Measurements from ENCODE around the gene ANGPT4. TPM values are rescaled to one million over a fixed set of nuclear protein-coding genes. Genes with fewer than 3 reads are reported as not detected.

Gene ANGPT4
- total RNA-seq, 1 experiment from 2014 or later, result 0.20 TPM

DNA sequence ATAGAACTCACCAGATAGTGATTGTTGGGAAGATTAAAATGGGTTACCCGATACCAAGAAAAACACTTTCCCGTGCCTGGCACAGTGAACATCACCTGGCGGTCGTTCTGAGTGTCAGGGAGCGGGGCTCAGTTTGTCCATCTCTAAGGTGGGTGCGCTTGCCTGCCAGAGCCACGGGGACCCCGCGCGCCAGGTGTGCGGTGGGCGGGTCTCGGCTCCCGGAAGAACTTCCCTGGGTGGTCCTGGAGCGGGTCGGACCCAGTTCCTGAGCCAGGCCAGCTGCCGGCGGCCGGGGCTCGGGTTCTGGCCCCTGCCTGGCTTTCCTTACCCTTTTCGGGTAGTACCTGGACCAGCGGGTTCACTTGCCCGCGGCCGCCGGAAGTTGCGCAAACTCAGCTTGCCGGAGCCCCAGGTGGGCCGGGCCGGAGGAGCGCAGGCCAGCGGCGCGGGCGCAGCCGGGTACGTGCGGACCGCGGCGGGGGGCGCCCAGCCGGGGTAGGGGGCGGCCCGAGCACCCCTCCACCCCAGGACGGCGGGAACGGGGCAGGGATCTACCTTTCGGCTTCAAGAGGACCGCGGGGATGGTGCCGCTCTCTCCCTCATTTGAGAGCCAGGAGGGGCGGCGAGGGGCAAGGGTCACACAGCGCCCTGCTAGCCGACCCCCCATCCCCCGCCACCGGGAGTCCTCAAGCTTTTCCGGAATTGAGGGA is 75.1 kb downstream of the ANGPT4 start:
- Mint-ChIP-seq H3K36me3 (peaks cover 4% of the 10 kb centered on the region), H3K27me3 (ENCODE audit: low read depth) (peaks cover 17% of the 10 kb centered on the region), H3K9me3 (peaks cover 12% of the 10 kb centered on the region), H3K4me1 (peaks cover 29% of the 10 kb centered on the region), H3K27ac (no peak overlapping the region), H3K4me3 (peak overlapping the region; percentile 82)
- ATAC-seq (no peak), DNase-seq (ENCODE audit: low spot score) (peak; percentile 58)
- ChIA-PET POLR2A (no interaction called here), CTCF (interaction anchor here (0.9 to 1.5 kb wide), 4 partner anchors 7 to 119 kb away, joined by 3 to 4 read pairs (median 3); partner anchors contain the start of gene FAM110A)
- TF ChIP-seq GTF2I (CRISPR knock-in tag; conservative IDR thresholded peaks at IDR 0.05) (peak; percentile 92), ZNF423 (CRISPR knock-in tag; IDR thresholded peaks at IDR 0.05) (peak; percentile 82), NR3C1 (CRISPR knock-in tag; conservative IDR thresholded peaks at IDR 0.05; ENCODE audit: low read depth) (no peak), FOXK1 (CRISPR knock-in tag; IDR thresholded peaks at IDR 0.05) (0 out of 2 replicates have a peak, but pooled peaks have one; percentile 26)
- TF ChIP-seq, protein P1, sequence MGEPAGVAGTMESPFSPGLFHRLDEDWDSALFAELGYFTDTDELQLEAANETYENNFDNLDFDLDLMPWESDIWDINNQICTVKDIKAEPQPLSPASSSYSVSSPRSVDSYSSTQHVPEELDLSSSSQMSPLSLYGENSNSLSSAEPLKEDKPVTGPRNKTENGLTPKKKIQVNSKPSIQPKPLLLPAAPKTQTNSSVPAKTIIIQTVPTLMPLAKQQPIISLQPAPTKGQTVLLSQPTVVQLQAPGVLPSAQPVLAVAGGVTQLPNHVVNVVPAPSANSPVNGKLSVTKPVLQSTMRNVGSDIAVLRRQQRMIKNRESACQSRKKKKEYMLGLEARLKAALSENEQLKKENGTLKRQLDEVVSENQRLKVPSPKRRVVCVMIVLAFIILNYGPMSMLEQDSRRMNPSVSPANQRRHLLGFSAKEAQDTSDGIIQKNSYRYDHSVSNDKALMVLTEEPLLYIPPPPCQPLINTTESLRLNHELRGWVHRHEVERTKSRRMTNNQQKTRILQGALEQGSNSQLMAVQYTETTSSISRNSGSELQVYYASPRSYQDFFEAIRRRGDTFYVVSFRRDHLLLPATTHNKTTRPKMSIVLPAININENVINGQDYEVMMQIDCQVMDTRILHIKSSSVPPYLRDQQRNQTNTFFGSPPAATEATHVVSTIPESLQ (CRISPR knock-in tag; IDR thresholded peaks at IDR 0.05), result no peak

DNA sequence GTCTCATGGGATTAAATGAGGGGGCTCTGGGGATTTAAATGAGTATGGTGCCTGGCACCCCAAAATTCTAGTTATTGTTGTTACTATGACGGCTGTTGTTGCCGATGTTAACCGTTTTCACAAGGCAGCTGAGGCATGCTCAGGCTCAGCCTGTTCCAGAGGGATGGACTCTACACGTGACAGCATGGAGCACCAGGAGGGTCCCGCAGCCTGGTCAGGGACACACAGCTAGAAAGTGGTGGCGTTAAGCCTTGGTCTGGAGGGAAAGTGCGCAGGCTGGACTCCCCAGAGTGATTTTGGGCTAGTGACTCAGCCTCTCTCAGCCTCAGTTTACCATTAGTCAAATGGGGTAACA is 75.7 kb downstream of the ANGPT4 start:
- no peak for ATAC-seq
- Mint-ChIP-seq H3K36me3 (peaks cover 4% of the 10 kb centered on the region), H3K9me3 (peaks cover 12% of the 10 kb centered on the region), H3K4me3 (peak overlapping the region; percentile 73), H3K27ac (no peak overlapping the region), H3K27me3 (ENCODE audit: low read depth) (peaks cover 17% of the 10 kb centered on the region), H3K4me1 (peaks cover 24% of the 10 kb centered on the region)
- DNase-seq (ENCODE audit: low spot score), result no peak
- ChIA-PET POLR2A (no interaction called here), CTCF (interaction anchor here (0.9 to 1.5 kb wide), 3 partner anchors 8 to 124 kb away, joined by 3 to 4 read pairs (median 3); no protein-coding TSS in a partner anchor)
- TF ChIP-seq, protein P2, sequence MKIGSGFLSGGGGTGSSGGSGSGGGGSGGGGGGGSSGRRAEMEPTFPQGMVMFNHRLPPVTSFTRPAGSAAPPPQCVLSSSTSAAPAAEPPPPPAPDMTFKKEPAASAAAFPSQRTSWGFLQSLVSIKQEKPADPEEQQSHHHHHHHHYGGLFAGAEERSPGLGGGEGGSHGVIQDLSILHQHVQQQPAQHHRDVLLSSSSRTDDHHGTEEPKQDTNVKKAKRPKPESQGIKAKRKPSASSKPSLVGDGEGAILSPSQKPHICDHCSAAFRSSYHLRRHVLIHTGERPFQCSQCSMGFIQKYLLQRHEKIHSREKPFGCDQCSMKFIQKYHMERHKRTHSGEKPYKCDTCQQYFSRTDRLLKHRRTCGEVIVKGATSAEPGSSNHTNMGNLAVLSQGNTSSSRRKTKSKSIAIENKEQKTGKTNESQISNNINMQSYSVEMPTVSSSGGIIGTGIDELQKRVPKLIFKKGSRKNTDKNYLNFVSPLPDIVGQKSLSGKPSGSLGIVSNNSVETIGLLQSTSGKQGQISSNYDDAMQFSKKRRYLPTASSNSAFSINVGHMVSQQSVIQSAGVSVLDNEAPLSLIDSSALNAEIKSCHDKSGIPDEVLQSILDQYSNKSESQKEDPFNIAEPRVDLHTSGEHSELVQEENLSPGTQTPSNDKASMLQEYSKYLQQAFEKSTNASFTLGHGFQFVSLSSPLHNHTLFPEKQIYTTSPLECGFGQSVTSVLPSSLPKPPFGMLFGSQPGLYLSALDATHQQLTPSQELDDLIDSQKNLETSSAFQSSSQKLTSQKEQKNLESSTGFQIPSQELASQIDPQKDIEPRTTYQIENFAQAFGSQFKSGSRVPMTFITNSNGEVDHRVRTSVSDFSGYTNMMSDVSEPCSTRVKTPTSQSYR (CRISPR knock-in tag; IDR thresholded peaks at IDR 0.05), result no peak
- TF ChIP-seq PRRX2 (CRISPR knock-in tag; IDR thresholded peaks at IDR 0.05) (no peak), ELF4 (CRISPR knock-in tag; IDR thresholded peaks at IDR 0.05; ENCODE audit: low read depth) (no peak), SMAD3 (CRISPR knock-in tag; IDR thresholded peaks at IDR 0.05; ENCODE audit: borderline replicate concordance) (no peak), GABPB1 (CRISPR knock-in tag; IDR thresholded peaks at IDR 0.05) (no peak), ZNF416 (CRISPR knock-in tag; IDR thresholded peaks at IDR 0.05) (no peak), JAZF1 (CRISPR knock-in tag; IDR thresholded peaks at IDR 0.05) (no peak), FOXP1 (CRISPR knock-in tag; IDR thresholded peaks at IDR 0.05; ENCODE audit: borderline replicate concordance) (no peak), CBFB (CRISPR knock-in tag; IDR thresholded peaks at IDR 0.05; ENCODE audit: low read depth) (no peak), OVOL2 (CRISPR knock-in tag; IDR thresholded peaks at IDR 0.05; ENCODE audit: borderline replicate concordance) (no peak)
- TF ChIP-seq, protein P3, sequence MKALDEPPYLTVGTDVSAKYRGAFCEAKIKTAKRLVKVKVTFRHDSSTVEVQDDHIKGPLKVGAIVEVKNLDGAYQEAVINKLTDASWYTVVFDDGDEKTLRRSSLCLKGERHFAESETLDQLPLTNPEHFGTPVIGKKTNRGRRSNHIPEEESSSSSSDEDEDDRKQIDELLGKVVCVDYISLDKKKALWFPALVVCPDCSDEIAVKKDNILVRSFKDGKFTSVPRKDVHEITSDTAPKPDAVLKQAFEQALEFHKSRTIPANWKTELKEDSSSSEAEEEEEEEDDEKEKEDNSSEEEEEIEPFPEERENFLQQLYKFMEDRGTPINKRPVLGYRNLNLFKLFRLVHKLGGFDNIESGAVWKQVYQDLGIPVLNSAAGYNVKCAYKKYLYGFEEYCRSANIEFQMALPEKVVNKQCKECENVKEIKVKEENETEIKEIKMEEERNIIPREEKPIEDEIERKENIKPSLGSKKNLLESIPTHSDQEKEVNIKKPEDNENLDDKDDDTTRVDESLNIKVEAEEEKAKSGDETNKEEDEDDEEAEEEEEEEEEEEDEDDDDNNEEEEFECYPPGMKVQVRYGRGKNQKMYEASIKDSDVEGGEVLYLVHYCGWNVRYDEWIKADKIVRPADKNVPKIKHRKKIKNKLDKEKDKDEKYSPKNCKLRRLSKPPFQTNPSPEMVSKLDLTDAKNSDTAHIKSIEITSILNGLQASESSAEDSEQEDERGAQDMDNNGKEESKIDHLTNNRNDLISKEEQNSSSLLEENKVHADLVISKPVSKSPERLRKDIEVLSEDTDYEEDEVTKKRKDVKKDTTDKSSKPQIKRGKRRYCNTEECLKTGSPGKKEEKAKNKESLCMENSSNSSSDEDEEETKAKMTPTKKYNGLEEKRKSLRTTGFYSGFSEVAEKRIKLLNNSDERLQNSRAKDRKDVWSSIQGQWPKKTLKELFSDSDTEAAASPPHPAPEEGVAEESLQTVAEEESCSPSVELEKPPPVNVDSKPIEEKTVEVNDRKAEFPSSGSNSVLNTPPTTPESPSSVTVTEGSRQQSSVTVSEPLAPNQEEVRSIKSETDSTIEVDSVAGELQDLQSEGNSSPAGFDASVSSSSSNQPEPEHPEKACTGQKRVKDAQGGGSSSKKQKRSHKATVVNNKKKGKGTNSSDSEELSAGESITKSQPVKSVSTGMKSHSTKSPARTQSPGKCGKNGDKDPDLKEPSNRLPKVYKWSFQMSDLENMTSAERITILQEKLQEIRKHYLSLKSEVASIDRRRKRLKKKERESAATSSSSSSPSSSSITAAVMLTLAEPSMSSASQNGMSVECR (CRISPR knock-in tag; IDR thresholded peaks at IDR 0.05; ENCODE audit: borderline replicate concordance), result no peak
- TF ChIP-seq, protein P4, sequence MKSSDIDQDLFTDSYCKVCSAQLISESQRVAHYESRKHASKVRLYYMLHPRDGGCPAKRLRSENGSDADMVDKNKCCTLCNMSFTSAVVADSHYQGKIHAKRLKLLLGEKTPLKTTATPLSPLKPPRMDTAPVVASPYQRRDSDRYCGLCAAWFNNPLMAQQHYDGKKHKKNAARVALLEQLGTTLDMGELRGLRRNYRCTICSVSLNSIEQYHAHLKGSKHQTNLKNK (CRISPR knock-in tag; IDR thresholded peaks at IDR 0.05), result no peak
- TF ChIP-seq, protein P5, sequence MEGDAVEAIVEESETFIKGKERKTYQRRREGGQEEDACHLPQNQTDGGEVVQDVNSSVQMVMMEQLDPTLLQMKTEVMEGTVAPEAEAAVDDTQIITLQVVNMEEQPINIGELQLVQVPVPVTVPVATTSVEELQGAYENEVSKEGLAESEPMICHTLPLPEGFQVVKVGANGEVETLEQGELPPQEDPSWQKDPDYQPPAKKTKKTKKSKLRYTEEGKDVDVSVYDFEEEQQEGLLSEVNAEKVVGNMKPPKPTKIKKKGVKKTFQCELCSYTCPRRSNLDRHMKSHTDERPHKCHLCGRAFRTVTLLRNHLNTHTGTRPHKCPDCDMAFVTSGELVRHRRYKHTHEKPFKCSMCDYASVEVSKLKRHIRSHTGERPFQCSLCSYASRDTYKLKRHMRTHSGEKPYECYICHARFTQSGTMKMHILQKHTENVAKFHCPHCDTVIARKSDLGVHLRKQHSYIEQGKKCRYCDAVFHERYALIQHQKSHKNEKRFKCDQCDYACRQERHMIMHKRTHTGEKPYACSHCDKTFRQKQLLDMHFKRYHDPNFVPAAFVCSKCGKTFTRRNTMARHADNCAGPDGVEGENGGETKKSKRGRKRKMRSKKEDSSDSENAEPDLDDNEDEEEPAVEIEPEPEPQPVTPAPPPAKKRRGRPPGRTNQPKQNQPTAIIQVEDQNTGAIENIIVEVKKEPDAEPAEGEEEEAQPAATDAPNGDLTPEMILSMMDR (IDR thresholded peaks at IDR 0.05), result no peak

All from WTC11 (cell line).